HCT116 (cell line): ENCODE data around the gene SUCLG2. TPM values are rescaled to one million over a fixed set of nuclear protein-coding genes. Genes with fewer than 3 reads are reported as not detected.

Source experiments
- ATAC-seq: fragments of 200-7000 bp; cut with Tn5 transposase; 2 replicates; pipeline ENCODE4 v1.9.1; 2020; ENCODE audit warnings: mild to moderate bottlenecking, moderate library complexity
- BruUV-seq: library from RNA; stranded (reverse); fragments of 400-500 nt; replicated peaks from 2 replicates; lab custom pipeline; 2021; lab: Mats Ljungman, UMichigan
- CTCF ChIA-PET: fragments of 300-600 bp; sonication (Branson Sonifier 250); formaldehyde crosslinking; loops from one replicate; lab custom pipeline; 2021; ENCODE audit warnings: antibody characterized with exemption; lab: Charles Lee
- POLR2A ChIA-PET: fragments of 300-600, 350-600 bp; sonication (Branson Sonifier 250); formaldehyde crosslinking; loops from one replicate; lab custom pipeline; 2021; ENCODE audit warnings: antibody characterized with exemption; lab: Charles Lee
- RAD21 ChIA-PET, 2 experiments: fragments of 300-600 bp; sonication (Branson Sonifier 250); formaldehyde crosslinking; loops; one replicate each; lab custom pipeline; 2023; ENCODE audit warnings: low total read pairs in 2 of 2; ENCODE audit not compliant: uncharacterized antibody in 2 of 2, unreplicated experiment in 2 of 2, low non-redundant PET in 1 of 2; lab: Charles Lee
- DNase-seq: peaks from one replicate; pipeline ENCODE4 v3.0.0-alpha.2; 2010; ENCODE audit warnings: low read depth, low spot score
- H2AFZ ChIP-seq: fragments of 200-600 bp; shearing (Covaris generic), sonication (generic); 2 replicates; pipeline ENCODE4 v1.6.1; 2017; ENCODE audit warnings: low read depth, mixed run types, mixed read lengths, antibody characterized with exemption, low read length; ENCODE audit not compliant: poor library complexity, severe bottlenecking
- H3K27ac ChIP-seq: 2 replicates; pipeline ENCODE4 v1.5.1; 2012; ENCODE audit warnings: low read depth, low read length
- H3K27me3 ChIP-seq: fragments of 200-600 bp; sonication (generic); 2 replicates; pipeline ENCODE4 v1.6.1; 2016; ENCODE audit warnings: mixed run types, low read length, mixed read lengths; ENCODE audit not compliant: insufficient read depth
- H3K36me3 ChIP-seq, 2 experiments: fragments of 200-500 bp in 1 of 2; fragments of 200-600 bp in 1 of 2; sonication (Bioruptor generic) in 1 of 2; sonication (generic) in 1 of 2; 2 replicates each; pipeline versions ENCODE4 v1.5.1 to v1.6.1; 2014 to 2016; ENCODE audit warnings: low read length in 2 of 2, inconsistent platforms in 1 of 2, mixed read lengths in 1 of 2, mixed run types in 1 of 2; ENCODE audit not compliant: insufficient read depth in 2 of 2, control insufficient read depth in 1 of 2
- H3K4me1 ChIP-seq, 2 experiments: fragments of 200-600 bp in 1 of 2; sonication (generic) in 1 of 2; 2 replicates each; pipeline versions ENCODE4 v1.5.1 to v1.6.1; 2012 to 2017; ENCODE audit warnings: low read length in 2 of 2, inconsistent platforms in 1 of 2, mild to moderate bottlenecking in 1 of 2, mixed read lengths in 1 of 2, mixed run types in 1 of 2, moderate library complexity in 1 of 2; ENCODE audit not compliant: insufficient read depth in 2 of 2, control insufficient read depth in 1 of 2
- H3K4me2 ChIP-seq: fragments of 200-600 bp; sonication (generic); 2 replicates; pipeline ENCODE4 v1.6.1; 2017; ENCODE audit warnings: mixed run types, low read length, mixed read lengths
- H3K4me3 ChIP-seq, 2 experiments: fragments of 200-600 bp in 1 of 2; sonication (generic) in 1 of 2; replicated peaks in 1 of 2; 2 replicates each; pipeline ENCODE4 v1.5.1; 2011 to 2016; ENCODE audit warnings: low read length in 2 of 2, control low read depth in 1 of 2, low read depth in 1 of 2, mild to moderate bottlenecking in 1 of 2, mixed read lengths in 1 of 2, mixed run types in 1 of 2
- H3K79me2 ChIP-seq: fragments of 200-600 bp; sonication (generic); 2 replicates; pipeline ENCODE4 v1.6.1; 2017; ENCODE audit warnings: mild to moderate bottlenecking, mixed run types, low read length, moderate library complexity, mixed read lengths; ENCODE audit not compliant: insufficient read depth
- H3K9ac ChIP-seq: fragments of 200-600 bp; sonication (generic); 2 replicates; pipeline ENCODE4 v1.6.1; 2016; ENCODE audit warnings: low read length, mixed read lengths
- H3K9me2 ChIP-seq: fragments of 200-600 bp; sonication (generic), shearing (Covaris generic); 2 replicates; pipeline ENCODE4 v1.6.1; 2017; ENCODE audit warnings: mixed run types, mild to moderate bottlenecking, moderate library complexity; ENCODE audit not compliant: insufficient read depth
- H3K9me3 ChIP-seq, 2 experiments: fragments of 200-500 bp in 1 of 2; fragments of 200-600 bp in 1 of 2; sonication (Bioruptor generic) in 1 of 2; sonication (generic) in 1 of 2; 2 replicates each; pipeline ENCODE4 v1.6.1; 2014 to 2017; ENCODE audit warnings: low read length in 2 of 2, mixed read lengths in 2 of 2, inconsistent platforms in 1 of 2, low read depth in 1 of 2, mild to moderate bottlenecking in 1 of 2, mixed run types in 1 of 2, moderate library complexity in 1 of 2; ENCODE audit not compliant: control insufficient read depth in 1 of 2, insufficient read depth in 1 of 2
- H4K20me1 ChIP-seq: fragments of 200-600 bp; sonication (generic), shearing (Covaris generic); 2 replicates; pipeline ENCODE4 v1.6.1; 2017; ENCODE audit warnings: mixed run types, mild to moderate bottlenecking, moderate library complexity; ENCODE audit not compliant: insufficient read depth
- CBX3 ChIP-seq: IDR thresholded peaks from 2 replicates; pipeline ENCODE4 v1.6.1; 2012; ENCODE audit warnings: low read depth
- CEBPB ChIP-seq: IDR thresholded peaks from 2 replicates; pipeline ENCODE4 v1.6.1; 2012; ENCODE audit warnings: low read depth
- EGR1 ChIP-seq: IDR thresholded peaks from 2 replicates; pipeline ENCODE4 v1.6.1; 2012; ENCODE audit warnings: low read depth
- ELF1 ChIP-seq: IDR thresholded peaks from 2 replicates; pipeline ENCODE4 v1.6.1; 2012; ENCODE audit warnings: low read depth, borderline replicate concordance
- EZH2 ChIP-seq: fragments of 200-600 bp; sonication (generic); IDR thresholded peaks from 2 replicates; pipeline ENCODE4 v1.6.1; 2017; ENCODE audit warnings: antibody characterized with exemption, mixed run types
- EZH2phosphoT487 ChIP-seq: fragments of 200-600 bp; IDR thresholded peaks from 2 replicates; pipeline ENCODE4 v1.6.1; 2018; ENCODE audit warnings: antibody characterized with exemption, borderline replicate concordance
- FOSL1 ChIP-seq: IDR thresholded peaks from 2 replicates; pipeline ENCODE4 v1.6.1; 2012; ENCODE audit warnings: low read depth
- JUND ChIP-seq: IDR thresholded peaks from 2 replicates; pipeline ENCODE4 v1.6.1; 2012
- POLR2A ChIP-seq: IDR thresholded peaks from 2 replicates; pipeline ENCODE4 v1.7.0; 2011; ENCODE audit warnings: borderline replicate concordance; ENCODE audit not compliant: insufficient read depth, insufficient read length; ENCODE audit errors: extremely low read depth
- SIN3A ChIP-seq: IDR thresholded peaks from 2 replicates; pipeline ENCODE4 v1.6.1; 2012; ENCODE audit warnings: low read depth
- SP1 ChIP-seq: IDR thresholded peaks from 2 replicates; pipeline ENCODE4 v1.6.1; 2012; ENCODE audit warnings: low read depth
- SRF ChIP-seq: IDR thresholded peaks from 2 replicates; pipeline ENCODE4 v1.6.1; 2012; ENCODE audit warnings: low read depth
- TCF7L2 ChIP-seq: IDR thresholded peaks from 2 replicates; pipeline ENCODE4 v1.7.0; 2011; ENCODE audit warnings: borderline replicate concordance, inconsistent platforms; ENCODE audit not compliant: insufficient read depth, insufficient read length; ENCODE audit errors: extremely low read depth
- ZFX ChIP-seq: fragments of 450-650 bp; IDR thresholded peaks from 2 replicates; pipeline ENCODE4 v1.6.1; 2017
- ZNF274 ChIP-seq: fragments of 200-500 bp; sonication (Bioruptor generic); IDR thresholded peaks from 2 replicates; pipeline ENCODE4 v1.6.1; 2014; ENCODE audit warnings: mild to moderate bottlenecking, low read depth, low read length, inconsistent platforms
- intact Hi-C: fragments of 100-400 bp; cut with micrococcal nuclease; formaldehyde crosslinking; loops from 2 replicates; pipeline ENCODE4 v1.10.0; 2022
- total RNA-seq: library from RNA; stranded (reverse); gene quantifications from one replicate; pipeline ENCODE4 v1.2.1, GENCODE V29; 2021; ENCODE audit not compliant: unreplicated experiment
- TF ChIP-seq, protein P1 (sequence below): IDR thresholded peaks from 2 replicates; pipeline ENCODE4 v1.6.1; 2012
- TF ChIP-seq, protein P2 (sequence below): IDR thresholded peaks from 2 replicates; pipeline ENCODE4 v1.6.1; 2012
- TF ChIP-seq, protein P3 (sequence below): IDR thresholded peaks from 2 replicates; pipeline ENCODE4 v1.6.1; 2011; ENCODE audit warnings: mild to moderate bottlenecking, low read length, moderate library complexity; ENCODE audit not compliant: insufficient replicate concordance; ENCODE audit errors: extremely low read depth

The SUCLG2 gene
- total RNA-seq, 1 experiment from 2014 or later = 49.2 TPM

DNA sequence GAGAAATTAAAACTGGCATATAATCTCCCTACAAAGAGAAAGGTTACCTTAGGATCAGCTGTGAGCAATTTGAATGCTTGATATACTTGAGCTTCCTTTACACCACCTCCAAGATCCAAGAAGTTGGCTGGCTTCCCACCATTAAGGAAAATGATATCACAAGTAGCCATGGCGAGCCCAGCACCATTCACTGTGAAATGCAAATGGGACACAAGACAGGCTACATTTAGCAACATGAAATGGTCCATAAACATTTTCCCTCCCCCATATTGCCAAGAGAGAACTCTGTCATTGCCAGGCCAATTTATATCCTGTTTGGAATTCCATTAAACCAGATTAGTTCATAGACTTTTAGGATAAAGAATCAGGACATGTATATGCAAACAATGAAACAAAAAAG is 158.7 kb downstream of the SUCLG2 start:
- H3K9me3 ChIP-seq = no peaks in the 10 kb centered on the region
- RAD21 ChIA-PET = no interaction called here
- no peaks in the 10 kb centered on the region for H4K20me1 ChIP-seq
- no peak overlapping the region for H3K4me2 ChIP-seq
- H3K9me2 ChIP-seq = no peaks in the 10 kb centered on the region
- TF ChIP-seq SRF = no peak
- TF ChIP-seq CBX3 = no peak
- TF ChIP-seq TCF7L2 = no peak
- no peak for TF ChIP-seq SP1
- TF ChIP-seq CEBPB = no peak
- no peak for TF ChIP-seq EZH2
- TF ChIP-seq JUND = no peak
- TF ChIP-seq, protein P1, sequence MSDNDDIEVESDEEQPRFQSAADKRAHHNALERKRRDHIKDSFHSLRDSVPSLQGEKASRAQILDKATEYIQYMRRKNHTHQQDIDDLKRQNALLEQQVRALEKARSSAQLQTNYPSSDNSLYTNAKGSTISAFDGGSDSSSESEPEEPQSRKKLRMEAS = no peak
- TF ChIP-seq ELF1 = no peak
- TF ChIP-seq, protein P2, sequence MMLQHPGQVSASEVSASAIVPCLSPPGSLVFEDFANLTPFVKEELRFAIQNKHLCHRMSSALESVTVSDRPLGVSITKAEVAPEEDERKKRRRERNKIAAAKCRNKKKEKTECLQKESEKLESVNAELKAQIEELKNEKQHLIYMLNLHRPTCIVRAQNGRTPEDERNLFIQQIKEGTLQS = no peak
- TF ChIP-seq POLR2A = no peak
- TF ChIP-seq EZH2phosphoT487 = no peak
- TF ChIP-seq FOSL1 = no peak
- no peak for TF ChIP-seq SIN3A
- TF ChIP-seq ZNF274 = no peak
- TF ChIP-seq, protein P3, sequence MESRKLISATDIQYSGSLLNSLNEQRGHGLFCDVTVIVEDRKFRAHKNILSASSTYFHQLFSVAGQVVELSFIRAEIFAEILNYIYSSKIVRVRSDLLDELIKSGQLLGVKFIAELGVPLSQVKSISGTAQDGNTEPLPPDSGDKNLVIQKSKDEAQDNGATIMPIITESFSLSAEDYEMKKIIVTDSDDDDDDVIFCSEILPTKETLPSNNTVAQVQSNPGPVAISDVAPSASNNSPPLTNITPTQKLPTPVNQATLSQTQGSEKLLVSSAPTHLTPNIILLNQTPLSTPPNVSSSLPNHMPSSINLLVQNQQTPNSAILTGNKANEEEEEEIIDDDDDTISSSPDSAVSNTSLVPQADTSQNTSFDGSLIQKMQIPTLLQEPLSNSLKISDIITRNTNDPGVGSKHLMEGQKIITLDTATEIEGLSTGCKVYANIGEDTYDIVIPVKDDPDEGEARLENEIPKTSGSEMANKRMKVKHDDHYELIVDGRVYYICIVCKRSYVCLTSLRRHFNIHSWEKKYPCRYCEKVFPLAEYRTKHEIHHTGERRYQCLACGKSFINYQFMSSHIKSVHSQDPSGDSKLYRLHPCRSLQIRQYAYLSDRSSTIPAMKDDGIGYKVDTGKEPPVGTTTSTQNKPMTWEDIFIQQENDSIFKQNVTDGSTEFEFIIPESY = no peak
- no peak for TF ChIP-seq EGR1
- no peak for TF ChIP-seq ZFX
- TF ChIP-seq, all 23 proteins: peak for 0
- Histone ChIP-seq H3K79me2 (no peaks in the 10 kb centered on the region), H3K9ac (no peak overlapping the region), H3K27me3 (no peaks in the 10 kb centered on the region), H3K36me3 (no peaks in the 10 kb centered on the region), H3K27ac (no peak overlapping the region), H3K4me3 (no peak overlapping the region), H3K4me1 (no peaks in the 10 kb centered on the region), H2AFZ (no peak overlapping the region)
- ATAC-seq (no peak), DNase-seq (no peak)
- no TSS peak for BruUV-seq
- POLR2A ChIA-PET = no interaction called here
- intact Hi-C loops = no loop called here
- CTCF ChIA-PET = no interaction called here
